ENCODE data around the gene SNX20.
A peak's percentile ranks its signal among the peaks of the same experiment; 100 is the strongest.

SNX20 gene

GRCh38 chr16:50673496-50674275 is 7.4 kb downstream of the SNX20 start:
- Histone ChIP-seq H3K9ac (ENCODE audit: low read length) (no peak overlapping the region), H3K27me3 (ENCODE audit: control insufficient read depth, insufficient read depth, low read length) (no peaks in the 10 kb centered on the region), H3K4me3 (ENCODE audit: low read length) (no peak overlapping the region), H3K27ac (ENCODE audit: low read depth, low read length) (no peak overlapping the region), H3K4me1 (ENCODE audit: control insufficient read depth, insufficient read depth, low read length) (no peaks in the 10 kb centered on the region), H3K36me3 (ENCODE audit: control insufficient read depth, insufficient read depth, low read length) (no peaks in the 10 kb centered on the region)

GRCh38 chr16:50671644-50672260 is 9.4 kb downstream of the SNX20 start:
- Histone ChIP-seq H3K9ac (ENCODE audit: low read length) (no peak overlapping the region), H3K27ac (ENCODE audit: low read depth, low read length) (no peak overlapping the region), H3K4me3 (ENCODE audit: low read length) (no peak overlapping the region), H3K36me3 (ENCODE audit: control insufficient read depth, insufficient read depth, low read length) (no peaks in the 10 kb centered on the region), H3K4me1 (ENCODE audit: control insufficient read depth, insufficient read depth, low read length) (no peaks in the 10 kb centered on the region), H3K27me3 (ENCODE audit: control insufficient read depth, insufficient read depth, low read length) (no peaks in the 10 kb centered on the region)

GRCh38 chr16:50670476-50670875 is 10.6 kb downstream of the SNX20 start:
- Histone ChIP-seq H3K27me3 (ENCODE audit: control insufficient read depth, insufficient read depth, low read length) (no peaks in the 10 kb centered on the region), H3K9ac (ENCODE audit: low read length) (no peak overlapping the region), H3K4me3 (ENCODE audit: low read length) (no peak overlapping the region), H3K36me3 (ENCODE audit: control insufficient read depth, insufficient read depth, low read length) (no peaks in the 10 kb centered on the region), H3K4me1 (ENCODE audit: control insufficient read depth, insufficient read depth, low read length) (no peaks in the 10 kb centered on the region), H3K27ac (ENCODE audit: low read depth, low read length) (no peak overlapping the region)

GRCh38 chr16:50669741-50670140 is 11.4 kb downstream of the SNX20 start:
- Histone ChIP-seq H3K4me1 (ENCODE audit: control insufficient read depth, insufficient read depth, low read length) (no peaks in the 10 kb centered on the region), H3K27ac (ENCODE audit: low read depth, low read length) (no peak overlapping the region), H3K9ac (ENCODE audit: low read length) (no peak overlapping the region), H3K27me3 (ENCODE audit: control insufficient read depth, insufficient read depth, low read length) (no peaks in the 10 kb centered on the region), H3K36me3 (ENCODE audit: control insufficient read depth, insufficient read depth, low read length) (no peaks in the 10 kb centered on the region), H3K4me3 (ENCODE audit: low read length) (no peak overlapping the region)

- Histone ChIP-seq H3K27me3 (ENCODE audit: control insufficient read depth, insufficient read depth, low read length) (no peaks in the 10 kb centered on the region), H3K4me1 (ENCODE audit: control insufficient read depth, insufficient read depth, low read length) (no peaks in the 10 kb centered on the region), H3K27ac (ENCODE audit: low read depth, low read length) (no peak overlapping the region), H3K4me3 (ENCODE audit: low read length) (no peak overlapping the region), H3K36me3 (ENCODE audit: control insufficient read depth, insufficient read depth, low read length) (no peaks in the 10 kb centered on the region), H3K9ac (ENCODE audit: low read length) (no peak overlapping the region)
These were observed 12.6 kb downstream of the SNX20 start for GRCh38 chr16:50668368-50669008.

GRCh38 chr16:50667497-50668367 is 13.4 kb downstream of the SNX20 start:
- Histone ChIP-seq H3K9ac (ENCODE audit: low read length) (no peak overlapping the region), H3K27ac (ENCODE audit: low read depth, low read length) (no peak overlapping the region), H3K36me3 (ENCODE audit: control insufficient read depth, insufficient read depth, low read length) (no peaks in the 10 kb centered on the region), H3K4me3 (ENCODE audit: low read length) (no peak overlapping the region), H3K4me1 (ENCODE audit: control insufficient read depth, insufficient read depth, low read length) (no peaks in the 10 kb centered on the region), H3K27me3 (ENCODE audit: control insufficient read depth, insufficient read depth, low read length) (no peaks in the 10 kb centered on the region)

GRCh38 chr16:50666658-50667496 is 14.2 kb downstream of the SNX20 start:
- H3K4me1 ChIP-seq (ENCODE audit: control insufficient read depth, insufficient read depth, low read length) = no peaks in the 10 kb centered on the region

GRCh38 chr16:50665128-50665878 is 15.8 kb downstream of the SNX20 start:
- H3K36me3 ChIP-seq (ENCODE audit: control insufficient read depth, insufficient read depth, low read length) = no peaks in the 10 kb centered on the region
- no peaks in the 10 kb centered on the region for H3K4me1 ChIP-seq (ENCODE audit: control insufficient read depth, insufficient read depth, low read length)
- H3K4me3 ChIP-seq (ENCODE audit: low read length) = peak overlapping the region; percentile 53
- H3K9ac ChIP-seq (ENCODE audit: low read length) = peak overlapping the region; percentile 5
- H3K27ac ChIP-seq (ENCODE audit: low read depth, low read length) = peak overlapping the region; percentile 45
- no peaks in the 10 kb centered on the region for H3K27me3 ChIP-seq (ENCODE audit: control insufficient read depth, insufficient read depth, low read length)

More at GRCh38 chr16:50666658-50667496, 14.2 kb downstream of the SNX20 start:
- H3K4me3 ChIP-seq (ENCODE audit: low read length) = no peak overlapping the region
- no peaks in the 10 kb centered on the region for H3K36me3 ChIP-seq (ENCODE audit: control insufficient read depth, insufficient read depth, low read length)
- no peaks in the 10 kb centered on the region for H3K27me3 ChIP-seq (ENCODE audit: control insufficient read depth, insufficient read depth, low read length)
- H3K27ac ChIP-seq (ENCODE audit: low read depth, low read length) = no peak overlapping the region
- no peak overlapping the region for H3K9ac ChIP-seq (ENCODE audit: low read length)

GRCh38 chr16:50664270-50664669 is 16.8 kb downstream of the SNX20 start:
- no peaks in the 10 kb centered on the region for H3K4me1 ChIP-seq (ENCODE audit: control insufficient read depth, insufficient read depth, low read length)
- no peak overlapping the region for H3K4me3 ChIP-seq (ENCODE audit: low read length)
- H3K36me3 ChIP-seq (ENCODE audit: control insufficient read depth, insufficient read depth, low read length) = no peaks in the 10 kb centered on the region
- no peak overlapping the region for H3K9ac ChIP-seq (ENCODE audit: low read length)
- no peaks in the 10 kb centered on the region for H3K27me3 ChIP-seq (ENCODE audit: control insufficient read depth, insufficient read depth, low read length)
- no peak overlapping the region for H3K27ac ChIP-seq (ENCODE audit: low read depth, low read length)

GRCh38 chr16:50662306-50662940 is 18.7 kb downstream of the SNX20 start:
- no peaks in the 10 kb centered on the region for H3K4me1 ChIP-seq (ENCODE audit: control insufficient read depth, insufficient read depth, low read length)
- H3K4me3 ChIP-seq (ENCODE audit: low read length) = no peak overlapping the region
- H3K36me3 ChIP-seq (ENCODE audit: control insufficient read depth, insufficient read depth, low read length) = no peaks in the 10 kb centered on the region
- no peaks in the 10 kb centered on the region for H3K27me3 ChIP-seq (ENCODE audit: control insufficient read depth, insufficient read depth, low read length)
- H3K27ac ChIP-seq (ENCODE audit: low read depth, low read length) = no peak overlapping the region
- no peak overlapping the region for H3K9ac ChIP-seq (ENCODE audit: low read length)

- no peak overlapping the region for H3K9ac ChIP-seq (ENCODE audit: low read length)
- H3K27ac ChIP-seq (ENCODE audit: low read depth, low read length) = no peak overlapping the region
- no peaks in the 10 kb centered on the region for H3K27me3 ChIP-seq (ENCODE audit: control insufficient read depth, insufficient read depth, low read length)
- no peaks in the 10 kb centered on the region for H3K4me1 ChIP-seq (ENCODE audit: control insufficient read depth, insufficient read depth, low read length)
- no peaks in the 10 kb centered on the region for H3K36me3 ChIP-seq (ENCODE audit: control insufficient read depth, insufficient read depth, low read length)
- no peak overlapping the region for H3K4me3 ChIP-seq (ENCODE audit: low read length)
These were observed 21.3 kb downstream of the SNX20 start for GRCh38 chr16:50659806-50660205.
